H9 (cell line): ENCODE data around the gene LARGE1. TPM values are rescaled to one million over a fixed set of nuclear protein-coding genes. Genes with fewer than 3 reads are reported as not detected.

Experiments
- DNase-seq: peaks from one replicate; pipeline ENCODE4 v3.0.0-alpha.2; 2017
- H2AFZ ChIP-seq: one replicate; pipeline ENCODE4 v1.6.1; 2013; ENCODE audit warnings: mild to moderate bottlenecking, low read length, control low read depth, moderate library complexity
- H2AK5ac ChIP-seq: 2 replicates; pipeline ENCODE4 v1.6.1; 2013; ENCODE audit warnings: low read length, control low read depth, mixed read lengths; ENCODE audit not compliant: insufficient read length
- H2BK120ac ChIP-seq: one replicate; pipeline ENCODE4 v1.6.1; 2013; ENCODE audit warnings: low read depth, mild to moderate bottlenecking, low read length, control low read depth, inconsistent platforms; ENCODE audit not compliant: poor library complexity, severe bottlenecking
- H2BK12ac ChIP-seq: 2 replicates; pipeline ENCODE4 v1.6.1; 2013; ENCODE audit warnings: low read length, control low read depth, mixed read lengths, low read depth; ENCODE audit not compliant: insufficient read length
- H2BK15ac ChIP-seq: 2 replicates; pipeline ENCODE4 v1.6.1; 2013; ENCODE audit warnings: low read depth, low read length, control low read depth
- H2BK20ac ChIP-seq: one replicate; pipeline ENCODE4 v1.6.1; 2013; ENCODE audit warnings: low read depth, mild to moderate bottlenecking, low read length, control low read depth, inconsistent platforms; ENCODE audit not compliant: poor library complexity, severe bottlenecking
- H2BK5ac ChIP-seq: 2 replicates; pipeline ENCODE4 v1.6.1; 2013; ENCODE audit warnings: low read length, control low read depth, mixed read lengths; ENCODE audit not compliant: insufficient read length
- H3K14ac ChIP-seq: 2 replicates; pipeline ENCODE4 v1.6.1; 2013; ENCODE audit warnings: low read length, control low read depth; ENCODE audit not compliant: insufficient read depth
- H3K18ac ChIP-seq: 2 replicates; pipeline ENCODE4 v1.6.1; 2013; ENCODE audit warnings: low read depth, mild to moderate bottlenecking, mixed read lengths, low read length, control low read depth; ENCODE audit not compliant: insufficient read length
- H3K23ac ChIP-seq: 2 replicates; pipeline ENCODE4 v1.6.1; 2013; ENCODE audit warnings: low read length, control low read depth, mixed read lengths, low read depth; ENCODE audit not compliant: insufficient read length
- H3K23me2 ChIP-seq: 2 replicates; pipeline ENCODE4 v1.6.1; 2013; ENCODE audit warnings: low read depth, mild to moderate bottlenecking, mixed read lengths, low read length, control low read depth; ENCODE audit not compliant: insufficient read length, poor library complexity, severe bottlenecking
- H3K27ac ChIP-seq: 2 replicates; pipeline ENCODE4 v1.5.1; 2013; ENCODE audit warnings: low read length, control low read depth, mixed read lengths, low read depth; ENCODE audit not compliant: insufficient read length
- H3K27me3 ChIP-seq: 2 replicates; pipeline ENCODE4 v1.6.1; 2013; ENCODE audit warnings: low read length, control low read depth, inconsistent platforms; ENCODE audit not compliant: insufficient read depth
- H3K4ac ChIP-seq: 2 replicates; pipeline ENCODE4 v1.6.1; 2013; ENCODE audit warnings: low read depth, mild to moderate bottlenecking, control low read depth, inconsistent platforms, low read length, moderate library complexity
- H3K4me1 ChIP-seq: 2 replicates; pipeline ENCODE4 v1.6.1; 2013; ENCODE audit warnings: low read length, control low read depth, inconsistent platforms; ENCODE audit not compliant: insufficient read depth
- H3K4me2 ChIP-seq: 2 replicates; pipeline ENCODE4 v1.6.1; 2013; ENCODE audit warnings: low read length, control low read depth, mixed read lengths; ENCODE audit not compliant: insufficient read length, insufficient read depth
- H3K56ac ChIP-seq: 2 replicates; pipeline ENCODE4 v1.6.1; 2013; ENCODE audit warnings: low read depth, mild to moderate bottlenecking, mixed read lengths, low read length, control low read depth; ENCODE audit not compliant: insufficient read length
- H3K79me1 ChIP-seq: 2 replicates; pipeline ENCODE4 v1.6.1; 2013; ENCODE audit warnings: low read depth, mild to moderate bottlenecking, moderate library complexity, low read length, control low read depth, inconsistent platforms; ENCODE audit not compliant: insufficient read depth, poor library complexity, severe bottlenecking
- H3K79me2 ChIP-seq: 2 replicates; pipeline ENCODE4 v1.6.1; 2013; ENCODE audit warnings: low read length, control low read depth, inconsistent platforms; ENCODE audit not compliant: insufficient read depth
- H3K9ac ChIP-seq: 2 replicates; pipeline ENCODE4 v1.6.1; 2013; ENCODE audit warnings: low read length, control low read depth, mixed read lengths; ENCODE audit not compliant: insufficient read length; ENCODE audit errors: extremely low read depth
- H3K9me3 ChIP-seq: one replicate; pipeline ENCODE4 v1.6.1; 2013; ENCODE audit warnings: low read depth, low read length, inconsistent platforms; ENCODE audit not compliant: control insufficient read depth
- H3T11ph ChIP-seq: one replicate; pipeline ENCODE4 v1.6.1; 2013; ENCODE audit warnings: mild to moderate bottlenecking, low read length, control low read depth, inconsistent platforms
- H4K20me1 ChIP-seq: one replicate; pipeline ENCODE4 v1.6.1; 2013; ENCODE audit not compliant: control insufficient read depth, insufficient read length, insufficient read depth
- H4K5ac ChIP-seq: 2 replicates; pipeline ENCODE4 v1.6.1; 2013; ENCODE audit warnings: low read depth, mild to moderate bottlenecking, mixed read lengths, low read length, control low read depth; ENCODE audit not compliant: insufficient read length
- H4K8ac ChIP-seq: replicated peaks from 2 replicates; pipeline ENCODE4 v1.6.1; 2013; ENCODE audit warnings: low read length, control low read depth, mixed read lengths, low read depth; ENCODE audit not compliant: insufficient read length
- H4K91ac ChIP-seq: 2 replicates; pipeline ENCODE4 v1.6.1; 2013; ENCODE audit warnings: low read depth, mild to moderate bottlenecking, moderate library complexity, mixed read lengths, low read length, control low read depth; ENCODE audit not compliant: insufficient read length
- H3K27ac Mint-ChIP-seq, 3 experiments: 2 replicates in 2 of 3; 3 replicates in 1 of 3; pipeline ENCODE4 v1.8.0; 2020 to 2021; ENCODE audit warnings: mixed read lengths in 3 of 3, mild to moderate bottlenecking in 1 of 3, moderate library complexity in 1 of 3
- H3K27me3 Mint-ChIP-seq: 2 replicates; pipeline ENCODE4 v1.8.0; 2021; ENCODE audit warnings: low read depth, mild to moderate bottlenecking, moderate library complexity, mixed read lengths
- H3K36me3 Mint-ChIP-seq, 3 experiments: 2 replicates in 2 of 3; 3 replicates in 1 of 3; pipeline ENCODE4 v1.8.0; 2020 to 2021; ENCODE audit warnings: low read depth in 3 of 3, mixed read lengths in 3 of 3; ENCODE audit not compliant: insufficient read depth in 1 of 3
- H3K4me1 Mint-ChIP-seq, 2 experiments: 2 replicates each; pipeline ENCODE4 v1.8.0; 2020; ENCODE audit warnings: mixed read lengths in 2 of 2
- H3K4me3 Mint-ChIP-seq, 2 experiments: 2 replicates in 1 of 2; 3 replicates in 1 of 2; pipeline ENCODE4 v1.8.0; 2020 to 2021; ENCODE audit warnings: mild to moderate bottlenecking in 2 of 2, mixed read lengths in 2 of 2, moderate library complexity in 1 of 2
- H3K9me3 Mint-ChIP-seq, 2 experiments: 2 replicates in 1 of 2; 3 replicates in 1 of 2; pipeline ENCODE4 v1.8.0; 2020; ENCODE audit warnings: mild to moderate bottlenecking in 2 of 2, mixed read lengths in 2 of 2, moderate library complexity in 1 of 2
- CTCF ChIP-seq: fragments of 200-600 bp; sonication (generic); conservative IDR thresholded peaks from 3 replicates; pipeline ENCODE4 v1.8.0; 2021; ENCODE audit warnings: antibody characterized with exemption, mild to moderate bottlenecking
- WGBS: extraction: QIAGEN DNeasy Blood & Tissue Kit; methylation state at CpG from one replicate; pipeline ENCODE4 v1.1.7; 2013; ENCODE audit warnings: missing lambda C conversion rate, low lambda C conversion rate, mixed read lengths; ENCODE audit not compliant: insufficient read length; ENCODE audit errors: extremely low coverage; 5-methylcytosine and 5-hydroxymethylcytosine counted together
- total RNA-seq: library from RNA; stranded (reverse); gene quantifications from 2 replicates; pipeline ENCODE4 v1.2.1, GENCODE V29; 2021

The LARGE1 gene
- total RNA-seq, 1 experiment from 2014 or later, result 43.5 TPM

- peak overlapping the region; percentile 17 to 60 (median 30); a peak in 3 of 7 replicates for H3K27ac Mint-ChIP-seq
- H3K27me3 ChIP-seq, result no peaks in the 10 kb centered on the region
- no peaks in the 10 kb centered on the region for H3K27me3 Mint-ChIP-seq
- no peak overlapping the region for H3K4ac ChIP-seq
- H3K56ac ChIP-seq, result no peak overlapping the region
- H3K4me2 ChIP-seq, result no peak overlapping the region
- H3K27ac ChIP-seq, result no peak overlapping the region
- no peak overlapping the region for H3K14ac ChIP-seq
- no peak overlapping the region for H3K4me3 Mint-ChIP-seq
- no peak overlapping the region for H2AK5ac ChIP-seq
- H2BK15ac ChIP-seq, result no peak overlapping the region
- no peak overlapping the region for H2AFZ ChIP-seq
- DNase-seq, result no peak
- H3K4me1 ChIP-seq, result peaks cover 13% of the 10 kb centered on the region
- no peak overlapping the region for H3K23ac ChIP-seq
- H4K8ac ChIP-seq, result no peak overlapping the region
- no peaks in the 10 kb centered on the region for H3K9me3 ChIP-seq
- TF ChIP-seq CTCF, result no peak
- H3K18ac ChIP-seq, result no peak overlapping the region
- peaks cover 63 to 71% of the 10 kb centered on the region in 2 experiments for H3K4me1 Mint-ChIP-seq
- H2BK5ac ChIP-seq, result no peak overlapping the region
- no peak overlapping the region for H2BK120ac ChIP-seq
- no peak overlapping the region for H4K5ac ChIP-seq
- H3K36me3 Mint-ChIP-seq, result peaks cover 5 to 11% (median 6%) of the 10 kb centered on the region in 3 experiments; a peak in 6 of 7 replicates
- H3T11ph ChIP-seq, result no peak overlapping the region
- H3K9me3 Mint-ChIP-seq, result peaks cover 0 to 2% of the 10 kb centered on the region in 2 experiments; a peak in 1 of 5 replicates
- H4K91ac ChIP-seq, result no peak overlapping the region
- H2BK12ac ChIP-seq, result no peak overlapping the region
- peaks cover 6% of the 10 kb centered on the region for H3K79me1 ChIP-seq
- no peak overlapping the region for H2BK20ac ChIP-seq
- no CpG with 5 or more reads among the region's 8 CpGs for WGBS
- no peaks in the 10 kb centered on the region for H3K23me2 ChIP-seq
- no peaks in the 10 kb centered on the region for H4K20me1 ChIP-seq
- no peak overlapping the region for H3K9ac ChIP-seq
- H3K79me2 ChIP-seq, result peaks cover 30% of the 10 kb centered on the region; the same call in 1 of the 2 replicates
Measured at GRCh38 chr22:33823552-33823951, 96.7 kb downstream of the LARGE1 start.
